Posterior cingulate gyrus (tissue), 11 donors: Measurements from ENCODE around the gene PADI4.
A peak's percentile ranks its signal among the peaks of the same experiment; 100 is the strongest.
"Not testable (repeated sequence)": the region's sequence is repeated elsewhere in the genome, so short reads cannot be mapped to it uniquely, and the experiment has no call there.

Experiments used
- DNase-seq, 10 donors: peaks; one replicate each; pipeline versions ENCODE4 v3.0.0 to v3.0.0-alpha.2; 2020 to 2021; ENCODE audit warnings: mixed read lengths in 3 of 10
- intact Hi-C: fragments of 100-400 bp; cut with DNase I; formaldehyde crosslinking; loops from one replicate; pipeline ENCODE4 v1.15.1; 2023

Gene PADI4

DNA sequence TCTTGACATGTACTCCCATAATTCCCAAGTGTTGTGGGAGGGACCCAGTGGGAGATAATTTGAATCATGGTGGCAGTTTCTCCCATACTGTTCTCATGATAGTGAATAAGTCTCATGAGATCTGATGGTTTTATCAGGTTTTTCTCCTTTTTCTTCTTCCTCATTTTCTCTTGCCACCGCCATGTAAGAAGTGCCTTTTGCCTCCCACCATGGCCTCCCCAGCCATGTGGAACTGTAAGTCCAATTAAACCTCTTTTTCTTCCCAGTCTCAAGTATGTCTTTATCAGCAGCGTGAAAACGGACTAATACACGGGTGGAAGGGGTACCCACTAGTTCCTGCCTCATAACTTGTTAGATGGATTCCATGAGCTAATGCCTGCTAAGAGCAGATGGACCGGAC, 37.5 kb downstream of the PADI4 start:
- peak in 1 of 10 donors; percentile 16 for DNase-seq
- intact Hi-C loops, result not testable (repeated sequence)

- DNase-seq, result peak in 2 of 10 donors; percentile 39 to 76
- intact Hi-C loops, result no loop called here
Observed at GRCh38 chr1:17346046-17346789, 38.2 kb downstream of the PADI4 start.

DNA sequence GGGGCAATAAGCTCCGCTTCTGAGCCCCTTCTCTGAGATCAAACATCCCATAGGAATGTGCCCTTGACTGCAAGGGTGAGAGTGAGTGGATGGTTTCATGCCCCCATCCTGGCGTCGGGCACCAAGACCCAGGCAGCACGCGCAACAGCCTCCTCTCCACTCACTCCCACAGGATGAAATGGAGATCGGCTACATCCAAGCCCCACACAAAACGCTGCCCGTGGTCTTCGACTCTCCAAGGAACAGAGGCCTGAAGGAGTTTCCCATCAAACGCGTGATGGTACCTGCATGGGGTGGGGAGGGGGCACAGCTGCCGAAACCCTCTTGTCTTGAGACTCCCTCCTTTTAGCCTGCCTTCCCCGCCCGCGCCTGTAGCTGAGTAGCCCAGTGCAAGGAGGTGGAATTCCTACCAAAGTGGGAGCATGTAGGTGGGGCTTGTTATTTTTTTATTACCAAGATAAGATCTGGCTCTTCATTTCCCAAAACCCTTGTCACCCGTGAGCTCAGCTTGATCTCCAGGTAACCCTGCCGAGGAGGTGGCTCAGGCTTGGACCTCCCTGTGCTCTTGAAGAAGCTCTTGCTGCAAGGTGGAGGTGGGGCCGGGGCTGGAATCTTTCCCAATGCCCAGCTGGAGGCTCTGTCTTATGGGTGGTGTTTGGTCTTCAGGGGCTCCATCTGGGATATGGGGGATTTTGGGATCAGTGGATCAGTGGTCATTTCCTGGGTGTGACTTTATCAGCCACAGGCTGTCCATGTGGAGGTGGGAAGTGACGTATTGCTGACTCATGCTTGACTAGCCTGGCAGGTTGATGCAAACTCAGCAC, 40.0 kb downstream of the PADI4 start:
- intact Hi-C loops, result no loop called here
- peak in 2 of 10 donors; percentile 55 to 83 for DNase-seq

GRCh38 chr1:17348593-17349234, 40.7 kb downstream of the PADI4 start:
- intact Hi-C loops, result no loop called here
- DNase-seq, result peak in 3 of 10 donors; percentile 30 to 66 (median 57)

GRCh38 chr1:17350083-17350482, 42.1 kb downstream of the PADI4 start:
- intact Hi-C loops, result no loop called here
- DNase-seq, result peak in 2 of 10 donors; percentile 10 to 32

DNA sequence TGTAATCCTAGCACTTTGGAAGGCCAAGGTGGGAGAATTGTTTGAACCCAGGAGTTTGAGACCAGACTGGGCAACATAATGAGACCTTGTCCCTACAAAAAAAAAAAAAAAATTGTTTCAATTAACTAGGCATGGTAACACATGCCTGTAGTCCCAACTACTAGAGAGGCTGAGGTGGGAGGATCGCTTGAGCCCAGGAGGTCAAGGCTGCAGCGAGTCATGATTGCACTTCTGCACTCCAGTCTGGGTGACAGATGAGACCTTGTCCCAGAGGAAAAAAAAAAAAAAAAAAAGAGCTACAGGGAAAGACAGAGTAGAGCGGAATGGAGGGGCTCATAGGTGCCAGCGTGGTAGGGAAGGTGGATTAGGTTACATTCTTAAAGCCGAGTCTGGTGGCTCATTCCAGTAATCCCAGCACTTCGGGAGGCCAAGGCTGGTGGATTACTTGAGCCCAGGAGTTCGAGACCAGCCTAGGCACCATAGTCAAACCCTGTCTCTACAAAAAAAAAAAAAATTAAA, 43.0 kb downstream of the PADI4 start:
- peak in 2 of 10 donors; percentile 19 to 45 for DNase-seq
- intact Hi-C loops, result no loop called here

DNA sequence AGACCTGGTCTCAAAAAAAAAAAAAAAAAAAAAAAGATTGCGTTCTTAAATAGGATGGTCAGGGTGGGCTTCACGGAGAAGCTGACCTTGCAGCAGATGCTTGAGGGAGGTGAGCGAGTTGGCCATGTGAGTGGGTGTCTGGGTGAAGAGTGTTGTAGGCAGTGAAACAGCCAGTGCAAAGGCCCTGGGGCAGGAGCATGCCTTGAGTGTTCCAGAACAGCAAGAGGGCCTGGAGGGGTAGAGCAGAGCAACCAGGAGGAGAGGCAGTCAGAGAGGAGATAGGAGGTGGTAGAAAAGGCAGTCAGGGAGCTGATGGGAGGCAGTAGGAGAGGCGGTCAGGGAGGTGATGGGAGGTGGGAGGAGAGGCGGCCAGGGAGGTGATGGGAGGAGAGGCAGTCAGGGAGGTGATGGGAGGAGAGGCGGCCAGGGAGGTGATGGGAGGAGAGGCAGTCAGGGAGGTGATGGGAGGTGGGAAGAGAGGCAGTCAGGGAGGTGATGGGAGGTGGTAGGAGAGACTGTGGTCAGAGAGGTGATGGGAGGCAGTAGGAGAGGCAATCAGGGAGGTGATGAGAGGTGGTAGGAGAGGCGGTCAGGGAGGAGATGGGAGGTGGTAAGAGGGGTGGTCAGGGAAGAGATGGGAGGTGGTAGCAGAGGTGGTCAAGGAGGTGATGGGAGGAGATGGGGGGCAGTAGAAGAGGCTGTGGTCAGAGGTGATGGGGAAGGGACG, 43.8 kb downstream of the PADI4 start:
- no peak for DNase-seq

GRCh38 chr1:17352419-17352909, 44.5 kb downstream of the PADI4 start:
- intact Hi-C loops, result no loop called here
- no peak for DNase-seq

More for the DNA sequence above, 43.8 kb downstream of the PADI4 start:
- intact Hi-C loops, result no loop called here

- intact Hi-C loops, result no loop called here
- DNase-seq, result no peak
Observed at GRCh38 chr1:17355898-17356297, 47.9 kb downstream of the PADI4 start.

GRCh38 chr1:17356387-17357026, 48.5 kb downstream of the PADI4 start:
- no peak for DNase-seq
- intact Hi-C loops, result no loop called here

- intact Hi-C loops, result no loop called here
- DNase-seq, result no peak
Observed at GRCh38 chr1:17358557-17358956, 50.6 kb downstream of the PADI4 start.

GRCh38 chr1:17359031-17359430, 51.0 kb downstream of the PADI4 start:
- intact Hi-C loops, result no loop called here
- DNase-seq, result no peak

DNA sequence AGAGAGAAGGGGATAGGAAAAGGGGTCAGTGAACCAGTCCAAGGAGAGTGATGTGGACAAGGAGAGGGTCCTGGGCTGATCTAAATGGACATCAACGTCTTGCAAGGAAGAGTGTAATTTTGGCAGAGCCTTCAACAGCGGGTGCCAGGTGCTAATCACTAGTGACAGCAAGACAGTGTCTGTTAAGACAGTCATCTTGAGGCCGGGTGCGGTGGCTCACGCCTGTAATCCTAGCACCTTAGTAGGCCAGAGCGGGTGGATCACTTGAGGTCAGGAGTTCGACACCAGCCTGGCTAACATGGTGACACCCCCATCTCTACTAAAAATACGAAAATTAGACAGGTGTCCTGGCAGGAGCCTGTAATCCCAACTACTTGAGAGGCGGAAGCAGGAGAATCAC, 51.8 kb downstream of the PADI4 start:
- intact Hi-C loops, result no loop called here
- DNase-seq, result no peak

DNA sequence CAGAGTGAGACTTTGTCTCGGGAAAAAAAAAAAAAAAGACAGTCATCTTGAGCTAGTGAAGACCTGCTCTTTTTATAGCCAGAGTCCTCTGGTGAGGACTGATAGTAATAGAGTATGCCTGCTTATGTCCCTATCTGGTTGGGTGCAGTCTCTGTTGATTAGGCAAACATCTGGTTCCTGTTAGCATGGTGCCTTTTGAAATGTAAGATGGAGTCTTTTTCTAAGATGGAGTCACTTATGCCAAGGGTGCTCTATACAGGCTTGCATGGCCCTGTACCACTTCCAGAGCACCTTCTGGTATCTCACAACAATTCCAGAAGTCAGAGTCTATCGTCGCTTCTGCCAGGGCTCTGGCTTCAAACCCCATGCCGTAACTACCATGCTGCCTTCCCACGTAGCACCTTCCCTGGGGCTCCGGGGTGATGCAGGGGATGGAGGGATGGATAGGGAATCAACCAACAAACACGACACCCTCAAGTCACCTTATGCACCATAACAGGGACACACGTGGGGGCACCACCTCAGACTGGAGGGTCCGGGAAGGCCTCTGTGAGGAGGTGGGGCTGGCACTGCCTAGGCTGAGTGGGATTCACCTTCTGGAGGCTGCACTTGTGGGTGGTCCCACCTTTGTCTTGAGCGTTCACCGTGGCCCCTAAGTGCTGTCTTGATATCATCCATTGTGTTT, 52.4 kb downstream of the PADI4 start:
- no peak for DNase-seq
- intact Hi-C loops, result no loop called here

DNA sequence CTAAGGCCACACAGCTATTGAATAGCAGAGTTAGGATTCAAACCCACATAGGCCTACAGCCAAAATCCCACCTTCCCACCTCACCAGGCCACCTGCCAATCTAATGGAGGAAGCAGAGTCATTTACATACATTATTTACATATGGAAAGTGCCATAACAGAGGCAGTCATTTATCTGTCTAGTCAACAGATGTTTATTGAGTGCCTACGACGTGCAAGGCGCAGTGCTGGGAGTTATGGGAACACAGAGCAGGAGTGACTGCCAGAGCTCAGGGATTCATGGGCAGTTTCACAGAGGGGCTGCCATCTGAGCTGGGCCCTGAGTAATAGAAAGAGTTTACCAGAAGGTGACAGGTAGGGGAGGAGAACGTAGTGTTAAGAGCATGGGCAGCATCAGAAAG, 53.7 kb downstream of the PADI4 start:
- intact Hi-C loops, result no loop called here
- DNase-seq, result no peak

DNA sequence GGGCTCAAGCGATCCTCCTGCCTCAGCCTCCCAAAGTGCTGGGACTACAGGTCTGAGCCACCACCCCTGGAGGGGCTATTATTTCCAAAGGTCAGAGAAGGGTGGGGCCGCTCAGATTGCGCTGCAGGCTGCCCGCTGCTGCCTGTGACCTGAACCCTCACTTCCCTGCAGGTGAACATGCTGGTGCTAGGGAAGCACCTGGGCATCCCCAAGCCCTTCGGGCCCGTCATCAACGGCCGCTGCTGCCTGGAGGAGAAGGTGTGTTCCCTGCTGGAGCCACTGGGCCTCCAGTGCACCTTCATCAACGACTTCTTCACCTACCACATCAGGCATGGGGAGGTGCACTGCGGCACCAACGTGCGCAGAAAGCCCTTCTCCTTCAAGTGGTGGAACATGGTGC, 55.4 kb downstream of the PADI4 start:
- DNase-seq, result no peak
- intact Hi-C loops, result no loop called here

DNA sequence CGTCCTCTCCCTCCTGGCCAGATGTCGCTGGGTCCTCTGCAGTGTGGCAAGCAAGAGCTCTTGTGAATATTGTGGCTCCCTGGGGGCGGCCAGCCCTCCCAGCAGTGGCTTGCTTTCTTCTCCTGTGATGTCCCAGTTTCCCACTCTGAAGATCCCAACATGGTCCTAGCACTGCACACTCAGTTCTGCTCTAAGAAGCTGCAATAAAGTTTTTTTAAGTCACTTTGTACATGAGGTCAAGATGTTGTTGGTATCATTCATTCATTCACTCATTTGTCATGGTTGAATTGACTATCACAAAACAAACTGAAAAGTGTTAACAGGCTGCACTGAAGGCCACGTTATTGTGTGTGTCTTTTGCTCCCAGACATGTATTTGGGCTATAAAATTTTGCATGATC, 55.8 kb downstream of the PADI4 start:
- DNase-seq, result no peak
- intact Hi-C loops, result loop anchor here (2.0 kb wide), 1 partner anchor 33 kb away; no protein-coding TSS in a partner anchor

DNA sequence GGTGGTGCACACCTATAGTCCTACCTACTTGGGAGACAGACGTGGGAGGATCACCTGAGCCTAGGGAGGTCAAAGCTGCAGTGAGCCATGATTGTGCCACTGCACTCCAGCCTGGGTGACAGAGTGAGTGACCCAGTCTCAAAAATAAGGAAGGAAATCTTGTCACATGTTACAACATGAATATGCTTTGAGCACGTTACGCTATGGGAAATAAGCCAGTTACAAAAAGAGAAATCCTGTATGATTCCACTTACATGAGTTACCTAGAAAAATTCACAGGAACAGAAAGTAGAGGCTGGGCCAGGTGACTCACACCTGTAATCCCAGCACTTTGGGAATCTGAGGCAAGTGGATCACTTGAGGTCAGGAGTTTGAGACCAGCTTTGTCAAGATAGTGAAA, 57.3 kb downstream of the PADI4 start:
- intact Hi-C loops, result loop anchor here (2.0 kb wide), 1 partner anchor 32 kb away; no protein-coding TSS in a partner anchor
- no peak for DNase-seq

DNA sequence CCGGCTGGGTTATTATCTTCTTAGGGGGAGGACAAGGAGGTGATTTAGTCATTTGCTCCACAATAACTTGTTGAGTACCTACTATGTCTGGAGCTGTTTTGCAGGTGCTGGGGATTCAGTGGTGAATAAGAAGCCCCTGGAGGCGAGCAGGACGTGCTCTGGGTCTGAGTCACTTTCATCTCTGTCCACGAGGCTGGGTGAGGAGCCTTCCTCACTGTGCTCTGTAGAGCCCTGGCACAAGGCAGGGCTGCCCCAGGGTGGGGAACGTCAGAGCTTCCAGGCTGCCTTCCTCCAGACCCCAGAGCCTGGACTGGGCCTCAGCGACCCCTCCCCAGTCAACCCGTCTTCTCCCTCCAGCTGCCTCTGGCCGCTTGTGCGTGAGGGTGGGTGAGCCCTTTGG, 61.5 kb downstream of the PADI4 start:
- intact Hi-C loops, result no loop called here
- DNase-seq, result no peak
